Upper lobe of left lung (tissue), 6 donors: ENCODE results near the gene KIAA0825. TPM values are rescaled to one million over a fixed set of nuclear protein-coding genes. Genes with fewer than 3 reads are reported as not detected.

Source experiments
- ATAC-seq, 2 donors: fragments of 200-7000 bp; cut with Tn5 transposase; one replicate each; pipeline ENCODE4 v1.9.1; 2022; ENCODE audit warnings: mild to moderate bottlenecking in 2 of 2, moderate library complexity in 2 of 2; ENCODE audit not compliant: low FRiP score in 2 of 2
- DNase-seq, 2 donors: peaks; one replicate each; pipeline ENCODE4 v3.0.0-alpha.2; 2019 to 2020
- H3K27ac ChIP-seq, 4 donors: fragments of 200-600 bp; sonication (generic); one replicate each; pipeline ENCODE4 v1.5.1; 2016 to 2019
- H3K27me3 ChIP-seq, 4 donors: fragments of 200-600 bp; sonication (generic); one replicate each; pipeline ENCODE4 v1.5.1; 2017 to 2019
- H3K36me3 ChIP-seq, 4 donors: fragments of 200-600 bp; sonication (generic); one replicate each; pipeline ENCODE4 v1.5.1; 2016 to 2019
- H3K4me1 ChIP-seq, 4 donors: fragments of 200-600 bp; sonication (generic); one replicate each; pipeline ENCODE4 v1.5.1; 2018 to 2019
- H3K4me3 ChIP-seq, 4 donors: fragments of 200-600 bp; sonication (generic); one replicate each; pipeline ENCODE4 v1.5.1; 2017 to 2019; ENCODE audit warnings: mild to moderate bottlenecking in 2 of 4, moderate library complexity in 1 of 4
- H3K9me3 ChIP-seq, 4 donors: fragments of 200-600 bp; sonication (generic); one replicate each; pipeline ENCODE4 v1.5.1; 2018 to 2019
- EP300 ChIP-seq, 4 donors: sonication (generic); formaldehyde crosslinking; IDR thresholded peaks; one replicate each; pipeline ENCODE4 v1.5.1; 2017; ENCODE audit warnings: antibody characterized with exemption in 4 of 4, control low read depth in 2 of 4
- POLR2A ChIP-seq, 4 donors: fragments of 450-650 bp; IDR thresholded peaks; one replicate each; pipeline ENCODE4 v1.5.1; 2016 to 2017; ENCODE audit warnings: antibody characterized with exemption in 4 of 4, mild to moderate bottlenecking in 2 of 4
- POLR2AphosphoS5 ChIP-seq, 2 donors: sonication (generic); formaldehyde crosslinking; IDR thresholded peaks; one replicate each; pipeline ENCODE4 v1.5.1; 2017; ENCODE audit warnings: antibody characterized with exemption in 2 of 2
- WGBS, 2 donors: methylation state at CpG; one replicate each; pipeline ENCODE4 v1.1.5; 2017 to 2018; 5-methylcytosine and 5-hydroxymethylcytosine counted together
- total RNA-seq, 6 donors: library from RNA; depleted of rRNA in 4 of 6; stranded (reverse); fragments of >200 nt in 4 of 6; gene quantifications; one replicate each; pipeline versions ENCODE4 v1.1.0 to v1.2.1, GENCODE V29; 2016 to 2021
- TF ChIP-seq, protein P1 (sequence below), 6 experiments: fragments of 450-650 bp in 4 of 6; fragments of 200-600 bp in 2 of 6; sonication (generic) in 2 of 6; IDR thresholded peaks; one replicate each; pipeline ENCODE4 v1.5.1; 2016 to 2019; ENCODE audit warnings: antibody characterized with exemption in 6 of 6
- donor health status: DM: no; HTN: no; CAD: no; lungs with moderate emphysema.
- donor health status: DM: no; HTN: yes; CAD: no; lungs with severe emphysema.

The KIAA0825 gene
- total RNA-seq, 6 donors from 2014 or later = 3.8 to 19.1 (median 6.6) TPM

DNA sequence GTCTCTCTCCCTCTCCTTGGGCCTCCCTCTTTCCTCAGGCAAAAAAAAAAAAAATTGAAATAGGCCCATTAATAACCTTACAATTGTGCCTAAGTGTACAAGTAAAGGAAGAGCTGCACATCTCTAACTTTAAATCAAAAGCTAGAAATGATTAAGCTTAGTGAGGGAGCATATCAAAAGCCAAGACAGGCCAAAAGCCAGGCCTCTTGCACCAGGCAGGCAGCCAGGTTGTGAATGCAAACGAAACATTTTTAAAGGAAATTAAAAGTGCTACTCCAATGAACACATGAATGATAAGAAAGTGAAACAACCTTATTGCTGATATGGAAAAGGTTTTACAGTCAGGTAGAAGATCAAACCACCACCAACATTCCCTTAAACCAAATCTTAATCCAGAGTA lies 383.4 kb downstream of the KIAA0825 start:
- Histone ChIP-seq H3K27me3 (no peaks in the 10 kb centered on the region), H3K36me3 (no peaks in the 10 kb centered on the region), H3K4me1 (peaks cover 0 to 6% (median 0%) of the 10 kb centered on the region in 4 donors), H3K4me3 (no peak overlapping the region), H3K27ac (no peak overlapping the region), H3K9me3 (peaks cover 0 to 9% (median 2%) of the 10 kb centered on the region in 4 donors)
- ATAC-seq (no peak), DNase-seq (no peak)
- no peak for TF ChIP-seq POLR2AphosphoS5 (IDR thresholded peaks at IDR 0.05)
- no peak for TF ChIP-seq EP300 (IDR thresholded peaks at IDR 0.05)
- TF ChIP-seq, protein P1, sequence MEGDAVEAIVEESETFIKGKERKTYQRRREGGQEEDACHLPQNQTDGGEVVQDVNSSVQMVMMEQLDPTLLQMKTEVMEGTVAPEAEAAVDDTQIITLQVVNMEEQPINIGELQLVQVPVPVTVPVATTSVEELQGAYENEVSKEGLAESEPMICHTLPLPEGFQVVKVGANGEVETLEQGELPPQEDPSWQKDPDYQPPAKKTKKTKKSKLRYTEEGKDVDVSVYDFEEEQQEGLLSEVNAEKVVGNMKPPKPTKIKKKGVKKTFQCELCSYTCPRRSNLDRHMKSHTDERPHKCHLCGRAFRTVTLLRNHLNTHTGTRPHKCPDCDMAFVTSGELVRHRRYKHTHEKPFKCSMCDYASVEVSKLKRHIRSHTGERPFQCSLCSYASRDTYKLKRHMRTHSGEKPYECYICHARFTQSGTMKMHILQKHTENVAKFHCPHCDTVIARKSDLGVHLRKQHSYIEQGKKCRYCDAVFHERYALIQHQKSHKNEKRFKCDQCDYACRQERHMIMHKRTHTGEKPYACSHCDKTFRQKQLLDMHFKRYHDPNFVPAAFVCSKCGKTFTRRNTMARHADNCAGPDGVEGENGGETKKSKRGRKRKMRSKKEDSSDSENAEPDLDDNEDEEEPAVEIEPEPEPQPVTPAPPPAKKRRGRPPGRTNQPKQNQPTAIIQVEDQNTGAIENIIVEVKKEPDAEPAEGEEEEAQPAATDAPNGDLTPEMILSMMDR (IDR thresholded peaks at IDR 0.05) = no peak
- TF ChIP-seq POLR2A (IDR thresholded peaks at IDR 0.05) = no peak
- 61 to 68% methylated on average over 1 of the region's 1 CpG for WGBS, 2 donors

DNA sequence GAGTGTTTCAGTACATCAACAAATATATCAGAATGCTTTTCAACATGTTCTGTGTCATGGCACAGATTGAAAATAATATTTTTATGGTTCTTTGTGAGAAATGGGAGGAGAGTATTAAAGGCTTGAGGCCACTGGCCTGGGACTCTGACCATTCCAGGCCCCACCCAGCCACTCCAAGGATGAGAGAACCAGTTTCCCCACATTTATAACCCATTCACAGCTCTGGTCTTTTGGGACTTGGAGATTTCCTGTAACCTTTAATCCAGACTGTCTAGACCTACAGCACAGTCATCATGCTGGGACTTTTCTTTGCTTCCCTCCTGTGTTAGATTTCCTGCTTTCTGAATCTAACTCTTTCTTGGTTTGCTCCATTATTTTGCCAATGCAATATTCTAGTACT lies 389.6 kb downstream of the KIAA0825 start:
- ATAC-seq = peak in 1 of 2 donors; percentile 89
- no peak for TF ChIP-seq EP300 (IDR thresholded peaks at IDR 0.05)
- TF ChIP-seq POLR2AphosphoS5 (IDR thresholded peaks at IDR 0.05) = no peak
- TF ChIP-seq, protein P1 (IDR thresholded peaks at IDR 0.05) = no peak
- Histone ChIP-seq H3K4me1 (no peaks in the 10 kb centered on the region), H3K27ac (no peak overlapping the region), H3K4me3 (no peak overlapping the region), H3K9me3 (no peaks in the 10 kb centered on the region), H3K27me3 (no peaks in the 10 kb centered on the region), H3K36me3 (no peaks in the 10 kb centered on the region)
- DNase-seq = no peak

DNA sequence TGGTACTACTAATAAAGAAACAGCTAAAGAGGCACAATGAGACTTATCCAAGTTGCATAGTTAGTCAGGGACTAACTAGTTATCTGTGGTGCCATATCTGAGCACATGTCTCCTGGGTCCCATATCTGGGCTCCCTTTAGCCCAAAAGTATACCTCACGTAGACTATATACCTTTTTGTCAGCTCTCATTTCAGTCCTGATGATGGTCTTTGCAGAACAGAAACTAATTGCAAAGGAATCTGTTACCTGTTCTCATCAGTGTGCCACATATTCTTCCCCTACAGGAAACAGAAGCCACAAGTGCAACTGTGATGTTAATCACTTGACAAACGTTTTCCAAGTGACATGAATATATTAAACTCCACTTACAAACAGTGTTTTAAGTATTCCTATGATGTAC lies 395.2 kb downstream of the KIAA0825 start:
- Histone ChIP-seq H3K27me3 (no peaks in the 10 kb centered on the region), H3K36me3 (no peaks in the 10 kb centered on the region), H3K27ac (no peak overlapping the region), H3K4me3 (no peak overlapping the region), H3K9me3 (no peaks in the 10 kb centered on the region), H3K4me1 (no peaks in the 10 kb centered on the region)
- no peak for ATAC-seq
- DNase-seq = no peak
- no peak for TF ChIP-seq EP300 (IDR thresholded peaks at IDR 0.05)
- TF ChIP-seq POLR2A (IDR thresholded peaks at IDR 0.05) = no peak
- TF ChIP-seq, protein P1 (IDR thresholded peaks at IDR 0.05) = no peak
- no peak for TF ChIP-seq POLR2AphosphoS5 (IDR thresholded peaks at IDR 0.05)
- WGBS, 2 donors = 42 to 46% methylated on average over 2 of the region's 2 CpGs

DNA sequence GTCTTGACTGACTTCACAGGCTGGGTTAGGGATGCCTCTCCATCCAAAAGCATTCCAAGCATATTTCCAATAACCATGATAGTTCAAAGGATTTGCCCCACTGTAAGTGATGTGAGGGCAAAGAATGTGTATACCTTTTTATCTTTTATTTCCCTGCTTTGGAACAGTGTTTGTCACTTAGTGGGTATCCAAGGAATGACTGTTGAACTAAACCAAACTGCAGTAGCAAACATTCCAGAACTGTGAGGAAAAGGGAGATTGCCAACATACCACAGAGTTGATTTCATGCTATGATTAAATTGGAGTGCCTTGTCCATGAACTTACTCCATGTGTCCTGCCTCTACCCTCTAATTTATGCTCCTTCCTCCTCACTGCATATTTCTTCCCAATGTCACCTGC lies 400.0 kb downstream of the KIAA0825 start:
- peak; percentile 34 to 83 for ATAC-seq
- Histone ChIP-seq H3K27ac (no peak overlapping the region), H3K4me3 (no peak overlapping the region), H3K36me3 (no peaks in the 10 kb centered on the region), H3K4me1 (no peaks in the 10 kb centered on the region), H3K9me3 (no peaks in the 10 kb centered on the region), H3K27me3 (no peaks in the 10 kb centered on the region)
- DNase-seq = no peak
- TF ChIP-seq EP300 (IDR thresholded peaks at IDR 0.05) = no peak
- no peak for TF ChIP-seq POLR2A (IDR thresholded peaks at IDR 0.05)
- TF ChIP-seq POLR2AphosphoS5 (IDR thresholded peaks at IDR 0.05) = no peak
- TF ChIP-seq, protein P1 (IDR thresholded peaks at IDR 0.05) = no peak

DNA sequence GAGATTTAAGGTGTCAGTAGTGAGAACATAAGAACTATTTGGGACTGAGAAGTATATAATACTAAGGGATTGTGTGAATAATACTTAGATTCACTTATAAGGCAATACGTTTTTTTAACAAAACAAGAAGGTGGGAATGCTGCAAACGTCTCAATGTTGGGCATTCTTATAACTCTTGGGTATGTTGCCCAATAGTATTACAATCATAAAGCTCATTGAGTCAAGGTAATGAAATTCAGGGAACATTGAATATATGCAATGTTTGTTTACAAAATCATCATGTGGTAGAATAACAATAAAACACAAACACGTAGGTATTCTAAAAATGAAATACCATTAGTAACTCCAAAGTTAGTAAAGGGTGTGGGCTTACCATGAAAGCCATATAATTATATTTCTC lies 400.7 kb downstream of the KIAA0825 start:
- 83 to 85% methylated on average over 3 of the region's 3 CpGs for WGBS, 2 donors
- H3K9me3 ChIP-seq = no peaks in the 10 kb centered on the region
- no peaks in the 10 kb centered on the region for H3K36me3 ChIP-seq
- H3K27ac ChIP-seq = no peak overlapping the region
- no peaks in the 10 kb centered on the region for H3K27me3 ChIP-seq
- H3K4me1 ChIP-seq = no peaks in the 10 kb centered on the region
- no peak for TF ChIP-seq POLR2AphosphoS5 (IDR thresholded peaks at IDR 0.05)
- no peak for TF ChIP-seq POLR2A (IDR thresholded peaks at IDR 0.05)
- TF ChIP-seq, protein P1 (IDR thresholded peaks at IDR 0.05) = no peak
- no peak for TF ChIP-seq EP300 (IDR thresholded peaks at IDR 0.05)
- no peak for DNase-seq
- ATAC-seq = no peak
- H3K4me3 ChIP-seq = no peak overlapping the region
